Measurements from ENCODE around the gene AP2B1.
"Not testable (repeated sequence)": the region's sequence is repeated elsewhere in the genome, so short reads cannot be mapped to it uniquely, and the experiment has no call there.

DNA sequence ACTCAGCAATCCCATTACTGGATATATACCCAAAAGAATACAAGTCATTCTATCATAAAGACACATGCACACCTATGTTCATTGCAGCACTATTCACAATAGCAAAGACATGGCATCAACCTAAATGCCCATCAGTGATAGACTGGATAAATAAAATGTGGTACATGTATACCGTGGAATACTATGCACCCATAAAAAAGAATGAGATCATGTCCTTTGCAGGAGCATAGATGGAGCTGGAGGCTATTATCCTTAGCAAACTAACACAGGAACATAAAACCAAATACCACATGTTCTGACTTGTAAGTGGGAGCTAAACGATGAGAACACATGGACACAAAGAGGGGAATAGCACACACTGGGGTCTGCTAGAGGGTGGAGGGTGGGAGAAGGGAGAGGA is 116.2 kb downstream of the AP2B1 start:
- TF ChIP-seq, protein P1, sequence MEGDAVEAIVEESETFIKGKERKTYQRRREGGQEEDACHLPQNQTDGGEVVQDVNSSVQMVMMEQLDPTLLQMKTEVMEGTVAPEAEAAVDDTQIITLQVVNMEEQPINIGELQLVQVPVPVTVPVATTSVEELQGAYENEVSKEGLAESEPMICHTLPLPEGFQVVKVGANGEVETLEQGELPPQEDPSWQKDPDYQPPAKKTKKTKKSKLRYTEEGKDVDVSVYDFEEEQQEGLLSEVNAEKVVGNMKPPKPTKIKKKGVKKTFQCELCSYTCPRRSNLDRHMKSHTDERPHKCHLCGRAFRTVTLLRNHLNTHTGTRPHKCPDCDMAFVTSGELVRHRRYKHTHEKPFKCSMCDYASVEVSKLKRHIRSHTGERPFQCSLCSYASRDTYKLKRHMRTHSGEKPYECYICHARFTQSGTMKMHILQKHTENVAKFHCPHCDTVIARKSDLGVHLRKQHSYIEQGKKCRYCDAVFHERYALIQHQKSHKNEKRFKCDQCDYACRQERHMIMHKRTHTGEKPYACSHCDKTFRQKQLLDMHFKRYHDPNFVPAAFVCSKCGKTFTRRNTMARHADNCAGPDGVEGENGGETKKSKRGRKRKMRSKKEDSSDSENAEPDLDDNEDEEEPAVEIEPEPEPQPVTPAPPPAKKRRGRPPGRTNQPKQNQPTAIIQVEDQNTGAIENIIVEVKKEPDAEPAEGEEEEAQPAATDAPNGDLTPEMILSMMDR (IDR thresholded peaks at IDR 0.05 in 8 of 11, conservative IDR thresholded peaks at IDR 0.05 in 3 of 11) = not testable (repeated sequence)
- not testable (repeated sequence) for TF ChIP-seq POLR2A (IDR thresholded peaks at IDR 0.05)

Measured in spleen (tissue), 7 donors.